IgD-negative memory B cell (primary cell): ENCODE measurements around the gene PLEKHD1. TPM values are rescaled to one million over a fixed set of nuclear protein-coding genes. Genes with fewer than 3 reads are reported as not detected.
"Not testable (repeated sequence)": the region's sequence is repeated elsewhere in the genome, so short reads cannot be mapped to it uniquely, and the experiment has no call there.

ENCODE experiments used
- H3K27ac Mint-ChIP-seq, 3 donors: one replicate each; pipeline ENCODE4 v1.8.0; 2020 to 2022; ENCODE audit warnings: mild to moderate bottlenecking in 3 of 3, mixed read lengths in 3 of 3, moderate library complexity in 1 of 3
- H3K27me3 Mint-ChIP-seq: one replicate; pipeline ENCODE4 v1.8.0; 2021; ENCODE audit warnings: mixed read lengths
- H3K36me3 Mint-ChIP-seq: one replicate; pipeline ENCODE4 v1.8.0; 2020; ENCODE audit warnings: mild to moderate bottlenecking, mixed read lengths
- H3K4me1 Mint-ChIP-seq, 3 donors: one replicate each; pipeline ENCODE4 v1.8.0; 2020 to 2022; ENCODE audit warnings: mixed read lengths in 3 of 3, mild to moderate bottlenecking in 1 of 3
- H3K4me3 Mint-ChIP-seq, 4 donors: one replicate each; pipeline ENCODE4 v1.8.0; 2020 to 2022; ENCODE audit warnings: mild to moderate bottlenecking in 4 of 4, mixed read lengths in 4 of 4, moderate library complexity in 3 of 4
- H3K9me3 Mint-ChIP-seq, 3 donors: one replicate each; pipeline ENCODE4 v1.8.0; 2020 to 2021; ENCODE audit warnings: mixed read lengths in 3 of 3, mild to moderate bottlenecking in 1 of 3
- polyA plus RNA-seq: library from polyadenylated mRNA; unstranded; fragments of 300-500 nt; fragmentation: Illumina TruSeq; gene quantifications from one replicate; pipeline ENCODE4 v1.2.3, GENCODE V29; 2021

Gene PLEKHD1
- polyA plus RNA-seq, 1 donor from 2014 or later: 0.11 TPM

- peaks cover 7% of the 10 kb centered on the region for H3K36me3 Mint-ChIP-seq
- no peak overlapping the region for H3K4me3 Mint-ChIP-seq
- no peak overlapping the region for H3K27ac Mint-ChIP-seq
- peaks cover 0 to 2% (median 0%) of the 10 kb centered on the region in 3 donors for H3K4me1 Mint-ChIP-seq
- H3K9me3 Mint-ChIP-seq: no peaks in the 10 kb centered on the region
- peaks cover 10% of the 10 kb centered on the region for H3K27me3 Mint-ChIP-seq
These were observed 10.6 kb upstream of the PLEKHD1 start for GRCh38 chr14:69473946-69474345.

- Mint-ChIP-seq H3K27ac (no peak overlapping the region), H3K4me3 (no peak overlapping the region), H3K9me3 (no peaks in the 10 kb centered on the region), H3K4me1 (peaks cover 0 to 4% (median 0%) of the 10 kb centered on the region in 3 donors), H3K36me3 (peaks cover 5% of the 10 kb centered on the region), H3K27me3 (peaks cover 10% of the 10 kb centered on the region)
These were observed 9.2 kb upstream of the PLEKHD1 start for GRCh38 chr14:69475194-69475818.

- H3K4me1 Mint-ChIP-seq, H3K4me3 Mint-ChIP-seq, H3K9me3 Mint-ChIP-seq, H3K27ac Mint-ChIP-seq, H3K36me3 Mint-ChIP-seq: not testable (repeated sequence)
- peaks cover 10% of the 10 kb centered on the region for H3K27me3 Mint-ChIP-seq
These were observed 7.6 kb upstream of the PLEKHD1 start for GRCh38 chr14:69476824-69477450.

- not testable (repeated sequence) for H3K27ac Mint-ChIP-seq
These were observed 6.5 kb upstream of the PLEKHD1 start for GRCh38 chr14:69478055-69478454.

GRCh38 chr14:69479696-69480095, 4.8 kb upstream of the PLEKHD1 start:
- Mint-ChIP-seq H3K36me3 (peaks cover 7% of the 10 kb centered on the region), H3K9me3 (no peaks in the 10 kb centered on the region), H3K4me1 (peaks cover 0 to 18% (median 14%) of the 10 kb centered on the region in 3 donors), H3K27ac (no peak overlapping the region), H3K27me3 (peaks cover 19% of the 10 kb centered on the region), H3K4me3 (no peak overlapping the region)

More at GRCh38 chr14:69478055-69478454, 6.5 kb upstream of the PLEKHD1 start:
- H3K4me1 Mint-ChIP-seq: peaks cover 0 to 12% (median 10%) of the 10 kb centered on the region in 3 donors
- H3K36me3 Mint-ChIP-seq, H3K9me3 Mint-ChIP-seq, H3K4me3 Mint-ChIP-seq: not testable (repeated sequence)
- peaks cover 12% of the 10 kb centered on the region for H3K27me3 Mint-ChIP-seq

GRCh38 chr14:69480136-69480535, 4.4 kb upstream of the PLEKHD1 start:
- Mint-ChIP-seq H3K27me3 (peaks cover 21% of the 10 kb centered on the region), H3K27ac (no peak overlapping the region), H3K4me1 (peaks cover 0 to 18% (median 14%) of the 10 kb centered on the region in 3 donors), H3K4me3 (no peak overlapping the region), H3K9me3 (no peaks in the 10 kb centered on the region), H3K36me3 (peaks cover 7% of the 10 kb centered on the region)

- no peak overlapping the region for H3K4me3 Mint-ChIP-seq
- H3K27me3 Mint-ChIP-seq: peaks cover 38% of the 10 kb centered on the region
- no peaks in the 10 kb centered on the region for H3K9me3 Mint-ChIP-seq
- peaks cover 5% of the 10 kb centered on the region for H3K36me3 Mint-ChIP-seq
- H3K27ac Mint-ChIP-seq: no peak overlapping the region
- H3K4me1 Mint-ChIP-seq: peaks cover 5 to 18% (median 12%) of the 10 kb centered on the region in 3 donors
These were observed 2.5 kb upstream of the PLEKHD1 start for GRCh38 chr14:69481815-69482568.

- no peaks in the 10 kb centered on the region for H3K9me3 Mint-ChIP-seq
These were observed 624 bp upstream of the PLEKHD1 start for GRCh38 chr14:69483765-69484443.

GRCh38 chr14:69485315-69485660, 760 bp downstream of the PLEKHD1 start:
- Mint-ChIP-seq H3K9me3 (no peaks in the 10 kb centered on the region), H3K36me3 (peaks cover 2% of the 10 kb centered on the region), H3K4me3 (peak overlapping the region in 1 of 4 donors; percentile 75), H3K27me3 (peaks cover 42% of the 10 kb centered on the region), H3K27ac (no peak overlapping the region), H3K4me1 (peaks cover 5 to 18% (median 10%) of the 10 kb centered on the region in 3 donors)

More at GRCh38 chr14:69483765-69484443, 624 bp upstream of the PLEKHD1 start:
- Mint-ChIP-seq H3K4me1 (peaks cover 5 to 18% (median 12%) of the 10 kb centered on the region in 3 donors), H3K4me3 (peak overlapping the region in 3 of 4 donors; percentile 17 to 83 (median 48)), H3K27ac (no peak overlapping the region), H3K36me3 (peaks cover 5% of the 10 kb centered on the region), H3K27me3 (peaks cover 35% of the 10 kb centered on the region)

GRCh38 chr14:69485701-69486100, 1.2 kb downstream of the PLEKHD1 start:
- Mint-ChIP-seq H3K27me3 (peaks cover 43% of the 10 kb centered on the region), H3K9me3 (no peaks in the 10 kb centered on the region), H3K27ac (no peak overlapping the region), H3K4me1 (peaks cover 5 to 18% (median 10%) of the 10 kb centered on the region in 3 donors), H3K36me3 (peaks cover 2% of the 10 kb centered on the region), H3K4me3 (peak overlapping the region in 1 of 4 donors; percentile 27)

- no peak overlapping the region for H3K4me3 Mint-ChIP-seq
- H3K4me1 Mint-ChIP-seq: peaks cover 4 to 10% (median 5%) of the 10 kb centered on the region in 3 donors
- H3K36me3 Mint-ChIP-seq: peaks cover 2% of the 10 kb centered on the region
- H3K9me3 Mint-ChIP-seq: no peaks in the 10 kb centered on the region
- peaks cover 45% of the 10 kb centered on the region for H3K27me3 Mint-ChIP-seq
- no peak overlapping the region for H3K27ac Mint-ChIP-seq
These were observed 2.7 kb downstream of the PLEKHD1 start for GRCh38 chr14:69487226-69487625.

GRCh38 chr14:69487771-69488170, 3.2 kb downstream of the PLEKHD1 start:
- no peaks in the 10 kb centered on the region for H3K9me3 Mint-ChIP-seq
- H3K4me1 Mint-ChIP-seq: peaks cover 4 to 8% (median 5%) of the 10 kb centered on the region in 3 donors
- no peak overlapping the region for H3K27ac Mint-ChIP-seq
- H3K4me3 Mint-ChIP-seq: no peak overlapping the region
- peaks cover 45% of the 10 kb centered on the region for H3K27me3 Mint-ChIP-seq
- H3K36me3 Mint-ChIP-seq: peaks cover 2% of the 10 kb centered on the region

GRCh38 chr14:69489495-69489894, 5.0 kb downstream of the PLEKHD1 start:
- peaks cover 34% of the 10 kb centered on the region for H3K27me3 Mint-ChIP-seq
- H3K4me1 Mint-ChIP-seq: peaks cover 0 to 5% (median 0%) of the 10 kb centered on the region in 3 donors
- no peaks in the 10 kb centered on the region for H3K9me3 Mint-ChIP-seq
- no peak overlapping the region for H3K27ac Mint-ChIP-seq
- no peak overlapping the region for H3K4me3 Mint-ChIP-seq
- peaks cover 2% of the 10 kb centered on the region for H3K36me3 Mint-ChIP-seq

- H3K27ac Mint-ChIP-seq: no peak overlapping the region
- no peak overlapping the region for H3K4me3 Mint-ChIP-seq
- peaks cover 3% of the 10 kb centered on the region for H3K36me3 Mint-ChIP-seq
- peaks cover 32% of the 10 kb centered on the region for H3K27me3 Mint-ChIP-seq
- no peaks in the 10 kb centered on the region for H3K9me3 Mint-ChIP-seq
- peaks cover 0 to 5% (median 0%) of the 10 kb centered on the region in 3 donors for H3K4me1 Mint-ChIP-seq
These were observed 5.8 kb downstream of the PLEKHD1 start for GRCh38 chr14:69490219-69490918.
